ENCODE measurements around the gene MBTPS1.

MBTPS1 gene

GRCh38 chr16:84032458-84033178 lies 84.1 kb downstream of the MBTPS1 start:
- H3K4me3 ChIP-seq (ENCODE audit: low read depth, low read length) = no peak overlapping the region
- TF ChIP-seq CTCF (IDR thresholded peaks at IDR 0.05; ENCODE audit: borderline replicate concordance, insufficient read depth, low read depth, low read length) = no peak

- TF ChIP-seq CTCF (IDR thresholded peaks at IDR 0.05; ENCODE audit: borderline replicate concordance, insufficient read depth, low read depth, low read length) = no peak
- H3K4me3 ChIP-seq (ENCODE audit: low read depth, low read length) = no peak overlapping the region
Observed at GRCh38 chr16:84031556-84031955, 85.2 kb downstream of the MBTPS1 start.

- TF ChIP-seq CTCF (IDR thresholded peaks at IDR 0.05; ENCODE audit: borderline replicate concordance, insufficient read depth, low read depth, low read length) = no peak
- no peak overlapping the region for H3K4me3 ChIP-seq (ENCODE audit: low read depth, low read length)
Observed at GRCh38 chr16:84029297-84030047, 87.3 kb downstream of the MBTPS1 start.

GRCh38 chr16:84027625-84028024 lies 89.1 kb downstream of the MBTPS1 start:
- H3K4me3 ChIP-seq (ENCODE audit: low read depth, low read length) = no peak overlapping the region
- TF ChIP-seq CTCF (IDR thresholded peaks at IDR 0.05; ENCODE audit: borderline replicate concordance, insufficient read depth, low read depth, low read length) = no peak

GRCh38 chr16:84026606-84027005 lies 90.1 kb downstream of the MBTPS1 start:
- TF ChIP-seq CTCF (IDR thresholded peaks at IDR 0.05; ENCODE audit: borderline replicate concordance, insufficient read depth, low read depth, low read length) = no peak
- H3K4me3 ChIP-seq (ENCODE audit: low read depth, low read length) = no peak overlapping the region

- no peak overlapping the region for H3K4me3 ChIP-seq (ENCODE audit: low read depth, low read length)
- no peak for TF ChIP-seq CTCF (IDR thresholded peaks at IDR 0.05; ENCODE audit: borderline replicate concordance, insufficient read depth, low read depth, low read length)
Observed at GRCh38 chr16:84024854-84025253, 91.9 kb downstream of the MBTPS1 start.

- H3K4me3 ChIP-seq (ENCODE audit: low read depth, low read length) = no peak overlapping the region
- no peak for TF ChIP-seq CTCF (IDR thresholded peaks at IDR 0.05; ENCODE audit: borderline replicate concordance, insufficient read depth, low read depth, low read length)
Observed at GRCh38 chr16:84022644-84023043, 94.1 kb downstream of the MBTPS1 start.

Measured in GM12875 (cell line).